K562 (cell line): Measurements from ENCODE around the gene YARS1. TPM values are rescaled to one million over a fixed set of nuclear protein-coding genes. Genes with fewer than 3 reads are reported as not detected.
A peak's percentile ranks its signal among the peaks of the same experiment; 100 is the strongest.

Experiments
- GTF2A2 ChIP-seq: IDR thresholded peaks from 2 replicates; pipeline ENCODE4 v1.6.1; 2016; ENCODE audit warnings: mild to moderate bottlenecking, missing genetic modification characterization, missing compliant biosample characterization
- HIVEP1 ChIP-seq: fragments of 250-450 bp; sonication (Bioruptor Pico); IDR thresholded peaks from 2 replicates; pipeline ENCODE4 v1.4.0; 2020; ENCODE audit warnings: mild to moderate bottlenecking
- PHF8 ChIP-seq: fragments of 200-600 bp; sonication (generic); IDR thresholded peaks from 2 replicates; pipeline ENCODE4 v1.6.1; 2012; ENCODE audit warnings: mixed run types, mild to moderate bottlenecking, inconsistent platforms, low read length, moderate library complexity, borderline replicate concordance
- TAF7 ChIP-seq: fragments of 450-650 bp; IDR thresholded peaks from 2 replicates; pipeline ENCODE4 v1.6.1; 2016; ENCODE audit warnings: missing genetic modification characterization, missing compliant biosample characterization
- ZNF121 ChIP-seq: sonication (generic); formaldehyde crosslinking; conservative IDR thresholded peaks from 2 replicates; pipeline ENCODE4 v1.8.0; 2022; ENCODE audit warnings: missing genetic modification reagents
- ZNF232 ChIP-seq: sonication (generic); formaldehyde crosslinking; IDR thresholded peaks from 2 replicates; pipeline ENCODE4 v1.8.0; 2022; ENCODE audit warnings: mild to moderate bottlenecking, missing genetic modification reagents
- ZNF263 ChIP-seq: sonication (generic); formaldehyde crosslinking; IDR thresholded peaks from 2 replicates; pipeline ENCODE4 v1.8.0; 2022; ENCODE audit warnings: mild to moderate bottlenecking, missing genetic modification reagents, borderline replicate concordance
- ZNF583 ChIP-seq: fragments of 250-450 bp; sonication (Bioruptor Pico); IDR thresholded peaks from 2 replicates; pipeline ENCODE4 v1.4.0; 2020
- ZZZ3 ChIP-seq: fragments of 450-650 bp; IDR thresholded peaks from 2 replicates; pipeline ENCODE4 v1.6.1; 2016; ENCODE audit warnings: antibody characterized with exemption, mild to moderate bottlenecking, moderate library complexity
- polyA plus RNA-seq, 8 experiments: library from polyadenylated mRNA; depleted of rRNA in 4 of 8; stranded (reverse) in 5 of 8; unstranded in 3 of 8; fragments of >200 nt; fragmentation: Nextera tagmentation in 2 of 8; fragmentation: Illumina TruSeq in 1 of 8; extraction: Ambion mirVana in 2 of 8; extraction: Trizol in 1 of 8; gene quantifications; 2 replicates each; pipeline versions ENCODE4 v1.2.1 to v1.2.3, GENCODE V29; 2011 to 2014; ENCODE audit warnings: inconsistent platforms in 1 of 8, missing spikeins in 1 of 8
- total RNA-seq, 7 experiments: library from RNA; depleted of rRNA in 6 of 7; stranded (reverse); fragments of >200 nt in 6 of 7; fragmentation: Illumina TruSeq in 2 of 7; extraction: Trizol in 2 of 7; gene quantifications; 2 replicates each; pipeline versions ENCODE4 v1.2.1 to v1.2.3, GENCODE V29; 2011 to 2021; ENCODE audit warnings: low replicate concordance in 1 of 7
- TF ChIP-seq, protein P1 (sequence below): sonication (generic); formaldehyde crosslinking; IDR thresholded peaks from 2 replicates; pipeline ENCODE4 v1.8.1; 2023; ENCODE audit warnings: mild to moderate bottlenecking, missing genetic modification reagents

The YARS1 gene
- total and polyA plus RNA-seq, 9 of the 15 experiments (the other 6 are each of a cell fraction or from before 2014, with no cell fraction given) = 66.2 to 336 (median 201) TPM

DNA sequence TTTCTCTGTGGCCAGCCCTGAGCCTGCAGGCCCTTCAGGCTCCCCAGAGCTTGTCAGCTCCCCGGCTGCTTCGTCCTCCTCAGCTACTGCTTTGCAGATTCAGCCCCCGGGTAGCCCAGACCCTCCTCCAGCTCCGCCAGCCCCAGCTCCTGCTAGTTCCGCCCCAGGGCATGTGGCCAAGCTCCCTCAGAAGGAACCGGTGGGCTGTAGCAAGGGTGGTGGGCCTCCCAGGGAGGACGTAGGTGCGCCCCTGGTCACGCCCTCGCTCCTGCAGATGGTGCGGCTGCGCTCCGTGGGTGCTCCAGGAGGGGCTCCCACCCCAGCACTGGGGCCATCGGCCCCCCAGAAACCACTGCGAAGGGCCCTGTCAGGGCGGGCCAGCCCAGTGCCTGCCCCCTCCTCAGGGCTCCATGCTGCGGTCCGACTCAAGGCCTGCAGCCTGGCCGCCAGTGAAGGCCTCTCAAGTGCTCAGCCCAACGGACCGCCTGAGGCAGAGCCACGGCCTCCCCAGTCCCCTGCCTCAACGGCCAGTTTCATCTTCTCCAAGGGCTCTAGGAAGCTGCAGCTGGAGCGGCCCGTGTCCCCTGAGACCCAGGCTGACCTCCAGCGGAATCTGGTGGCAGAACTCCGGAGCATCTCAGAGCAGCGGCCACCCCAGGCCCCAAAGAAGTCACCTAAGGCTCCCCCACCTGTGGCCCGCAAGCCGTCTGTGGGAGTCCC is 45.4 kb downstream of the YARS1 start (continued):
- TF ChIP-seq TAF7 (tag) (no peak), GTF2A2 (tag) (no peak), ZNF121 (CRISPR knock-in tag) (no peak), HIVEP1 (no peak), ZZZ3 (no peak), ZNF232 (CRISPR knock-in tag) (no peak), ZNF583 (CRISPR knock-in tag) (no peak), ZNF263 (CRISPR knock-in tag) (peak; percentile 62; the same call in 1 of the 2 replicates), PHF8 (no peak)
- TF ChIP-seq, protein P1, sequence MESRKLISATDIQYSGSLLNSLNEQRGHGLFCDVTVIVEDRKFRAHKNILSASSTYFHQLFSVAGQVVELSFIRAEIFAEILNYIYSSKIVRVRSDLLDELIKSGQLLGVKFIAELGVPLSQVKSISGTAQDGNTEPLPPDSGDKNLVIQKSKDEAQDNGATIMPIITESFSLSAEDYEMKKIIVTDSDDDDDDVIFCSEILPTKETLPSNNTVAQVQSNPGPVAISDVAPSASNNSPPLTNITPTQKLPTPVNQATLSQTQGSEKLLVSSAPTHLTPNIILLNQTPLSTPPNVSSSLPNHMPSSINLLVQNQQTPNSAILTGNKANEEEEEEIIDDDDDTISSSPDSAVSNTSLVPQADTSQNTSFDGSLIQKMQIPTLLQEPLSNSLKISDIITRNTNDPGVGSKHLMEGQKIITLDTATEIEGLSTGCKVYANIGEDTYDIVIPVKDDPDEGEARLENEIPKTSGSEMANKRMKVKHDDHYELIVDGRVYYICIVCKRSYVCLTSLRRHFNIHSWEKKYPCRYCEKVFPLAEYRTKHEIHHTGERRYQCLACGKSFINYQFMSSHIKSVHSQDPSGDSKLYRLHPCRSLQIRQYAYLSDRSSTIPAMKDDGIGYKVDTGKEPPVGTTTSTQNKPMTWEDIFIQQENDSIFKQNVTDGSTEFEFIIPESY (CRISPR knock-in tag) = peak; percentile 87
